ENCODE measurements around the gene BCAS1. TPM values are rescaled to one million over a fixed set of nuclear protein-coding genes. Genes with fewer than 3 reads are reported as not detected.
A peak's percentile ranks its signal among the peaks of the same experiment; 100 is the strongest.

Gene BCAS1
- total RNA-seq, 4 donors from 2014 or later: 0.97 to 9.3 (median 4.4) TPM

- no peaks in the 10 kb centered on the region for H3K9me3 ChIP-seq
- H3K27ac ChIP-seq: no peak overlapping the region
- no peak overlapping the region for H3K4me3 ChIP-seq
- peaks cover 0 to 43% (median 8%) of the 10 kb centered on the region in 3 donors for H3K4me1 ChIP-seq
- 89 to 91% methylated on average over 8 to 10 of the region's 11 CpGs for WGBS, 2 donors
- no peak for TF ChIP-seq POLR2A (IDR thresholded peaks at IDR 0.05)
- no peak for TF ChIP-seq CTCF (IDR thresholded peaks at IDR 0.05)
- no peaks in the 10 kb centered on the region for H3K27me3 ChIP-seq
- intact Hi-C loops (cut with DNase I): no loop called here
- no peaks in the 10 kb centered on the region for H3K36me3 ChIP-seq
- DNase-seq: no peak
These were observed 162.2 kb downstream of the BCAS1 start for GRCh38 chr20:53907968-53908751.

- intact Hi-C loops (cut with DNase I): no loop called here
- no peak overlapping the region for H3K4me3 ChIP-seq
- H3K27ac ChIP-seq: peak overlapping the region; percentile 11 to 84 (median 74)
- H3K4me1 ChIP-seq: peaks cover 8 to 66% (median 21%) of the 10 kb centered on the region in 3 donors
- no peak for DNase-seq
- TF ChIP-seq POLR2A (IDR thresholded peaks at IDR 0.05) (no peak), CTCF (IDR thresholded peaks at IDR 0.05) (no peak)
- no peaks in the 10 kb centered on the region for H3K27me3 ChIP-seq
- no peaks in the 10 kb centered on the region for H3K36me3 ChIP-seq
- 61 to 74% methylated on average over 5 of the region's 5 CpGs for WGBS, 2 donors
- H3K9me3 ChIP-seq: no peaks in the 10 kb centered on the region
These were observed 164.6 kb downstream of the BCAS1 start for GRCh38 chr20:53905820-53906191.

- H3K9me3 ChIP-seq: no peaks in the 10 kb centered on the region
- H3K36me3 ChIP-seq: no peaks in the 10 kb centered on the region
- TF ChIP-seq CTCF (IDR thresholded peaks at IDR 0.05): no peak
- TF ChIP-seq POLR2A (IDR thresholded peaks at IDR 0.05): no peak
- H3K4me1 ChIP-seq: peaks cover 13 to 72% (median 27%) of the 10 kb centered on the region in 3 donors
- DNase-seq: no peak
- no peaks in the 10 kb centered on the region for H3K27me3 ChIP-seq
- H3K27ac ChIP-seq: peak overlapping the region in 2 of 4 donors; percentile 66 to 84
- intact Hi-C loops (cut with DNase I): no loop called here
- 76 to 93% methylated on average over 13 of the region's 13 CpGs for WGBS, 2 donors
- no peak overlapping the region for H3K4me3 ChIP-seq
These were observed 165.2 kb downstream of the BCAS1 start for GRCh38 chr20:53905019-53905819.

- Histone ChIP-seq H3K9me3 (no peaks in the 10 kb centered on the region), H3K27ac (no peak overlapping the region), H3K4me1 (peaks cover 21 to 79% (median 36%) of the 10 kb centered on the region in 3 donors), H3K27me3 (no peaks in the 10 kb centered on the region), H3K4me3 (no peak overlapping the region), H3K36me3 (no peaks in the 10 kb centered on the region)
- intact Hi-C loops (cut with DNase I): no loop called here
- WGBS, 2 donors: 89 to 93% methylated on average over 3 of the region's 3 CpGs
- no peak for DNase-seq
- TF ChIP-seq CTCF (IDR thresholded peaks at IDR 0.05) (no peak), POLR2A (IDR thresholded peaks at IDR 0.05) (no peak)
These were observed 166.1 kb downstream of the BCAS1 start for GRCh38 chr20:53904261-53904660.

- peaks cover 23 to 79% (median 40%) of the 10 kb centered on the region in 3 donors for H3K4me1 ChIP-seq
- intact Hi-C loops (cut with DNase I): no loop called here
- no peak overlapping the region for H3K27ac ChIP-seq
- H3K36me3 ChIP-seq: no peaks in the 10 kb centered on the region
- no peak overlapping the region for H3K4me3 ChIP-seq
- no peaks in the 10 kb centered on the region for H3K27me3 ChIP-seq
- H3K9me3 ChIP-seq: no peaks in the 10 kb centered on the region
- TF ChIP-seq POLR2A (IDR thresholded peaks at IDR 0.05) (no peak), CTCF (IDR thresholded peaks at IDR 0.05) (no peak)
- DNase-seq: no peak
- WGBS, 2 donors: 43% methylated on average over 2 of the region's 2 CpGs
These were observed 166.8 kb downstream of the BCAS1 start for GRCh38 chr20:53903652-53903987.
